CD14-positive monocyte (primary cell): ENCODE data around the gene KIF26B. TPM values are rescaled to one million over a fixed set of nuclear protein-coding genes. Genes with fewer than 3 reads are reported as not detected.
A peak's percentile ranks its signal among the peaks of the same experiment; 100 is the strongest.

Experiments used
- DNase-seq, 3 donors: peaks; one replicate each; pipeline ENCODE4 v3.0.0-alpha.2; 2011 to 2022
- H2AFZ ChIP-seq: 2 replicates; pipeline ENCODE4 v1.6.0; 2012; ENCODE audit warnings: mild to moderate bottlenecking, low read depth, low read length, inconsistent platforms; ENCODE audit not compliant: insufficient read depth, poor library complexity, severe bottlenecking
- H3K27ac ChIP-seq, 2 donors: 1 replicate in 1 of 2; 2 replicates in 1 of 2; pipeline ENCODE4 v1.5.1; 2012 to 2013; ENCODE audit warnings: low read length in 2 of 2, control low read depth in 1 of 2, inconsistent platforms in 1 of 2, low read depth in 1 of 2, mild to moderate bottlenecking in 1 of 2
- H3K27me3 ChIP-seq, 2 donors: one replicate each; pipeline versions ENCODE4 v1.6.0 to v1.6.1; 2011 to 2013; ENCODE audit warnings: low read length in 2 of 2; ENCODE audit not compliant: control insufficient read depth in 2 of 2, insufficient read depth in 2 of 2
- H3K36me3 ChIP-seq, 2 donors: replicated peaks in 1 of 2; 1 replicate in 1 of 2; 2 replicates in 1 of 2; pipeline versions ENCODE4 v1.5.1 to v1.6.1; 2012 to 2013; ENCODE audit warnings: low read length in 2 of 2, control low read depth in 1 of 2, inconsistent platforms in 1 of 2, mild to moderate bottlenecking in 1 of 2; ENCODE audit not compliant: insufficient read depth in 2 of 2, control insufficient read depth in 1 of 2
- H3K4me1 ChIP-seq, 2 donors: 1 replicate in 1 of 2; 2 replicates in 1 of 2; pipeline versions ENCODE4 v1.5.1 to v1.6.1; 2012 to 2013; ENCODE audit warnings: low read length in 2 of 2, control low read depth in 1 of 2, inconsistent platforms in 1 of 2, mild to moderate bottlenecking in 1 of 2, moderate library complexity in 1 of 2; ENCODE audit not compliant: insufficient read depth in 2 of 2, control insufficient read depth in 1 of 2
- H3K4me2 ChIP-seq: replicated peaks from 2 replicates; pipeline ENCODE3; 2012; ENCODE audit warnings: low read length, moderate library complexity, mild to moderate bottlenecking; ENCODE audit not compliant: poor library complexity, severe bottlenecking; ENCODE audit errors: extremely low read depth
- H3K4me3 ChIP-seq, 3 experiments: fragments of 200-600 bp in 1 of 3; sonication (generic) in 1 of 3; replicated peaks in 1 of 3; 1 replicate in 2 of 3; 2 replicates in 1 of 3; pipeline ENCODE4 v1.5.1; 2011 to 2013; ENCODE audit warnings: low read length in 3 of 3, mild to moderate bottlenecking in 3 of 3, control low read depth in 2 of 3, low read depth in 2 of 3, inconsistent platforms in 1 of 3, moderate library complexity in 1 of 3
- H3K79me2 ChIP-seq: 2 replicates; pipeline ENCODE4 v1.6.0; 2012; ENCODE audit warnings: mild to moderate bottlenecking, control low read depth, inconsistent platforms, low read length, moderate library complexity; ENCODE audit not compliant: insufficient read depth
- H3K9ac ChIP-seq: 2 replicates; pipeline ENCODE4 v1.6.0; 2017; ENCODE audit warnings: low read length, mild to moderate bottlenecking; ENCODE audit not compliant: insufficient read depth, poor library complexity, severe bottlenecking
- H3K9me3 ChIP-seq, 2 donors: replicated peaks in 1 of 2; 1 replicate in 1 of 2; 2 replicates in 1 of 2; pipeline versions ENCODE4 v1.5.1 to v1.6.1; 2012 to 2013; ENCODE audit warnings: low read length in 2 of 2, control low read depth in 1 of 2; ENCODE audit not compliant: control insufficient read depth in 1 of 2, insufficient read depth in 1 of 2
- H4K20me1 ChIP-seq: 2 replicates; pipeline ENCODE4 v1.6.0; 2012; ENCODE audit warnings: mild to moderate bottlenecking, low read length, control low read depth, moderate library complexity; ENCODE audit not compliant: insufficient read depth
- H3K27ac Mint-ChIP-seq, 7 donors: one replicate each; pipeline ENCODE4 v1.8.0; 2020; ENCODE audit warnings: mild to moderate bottlenecking in 7 of 7, mixed read lengths in 7 of 7, moderate library complexity in 6 of 7, inconsistent platforms in 2 of 7
- H3K27me3 Mint-ChIP-seq, 3 donors: one replicate each; pipeline ENCODE4 v1.8.0; 2021 to 2022; ENCODE audit warnings: low read depth in 3 of 3, mild to moderate bottlenecking in 3 of 3, mixed read lengths in 3 of 3, moderate library complexity in 3 of 3, inconsistent platforms in 1 of 3
- H3K36me3 Mint-ChIP-seq, 2 donors: one replicate each; pipeline ENCODE4 v1.8.0; 2020; ENCODE audit warnings: mixed read lengths in 2 of 2, inconsistent platforms in 1 of 2, mild to moderate bottlenecking in 1 of 2
- H3K4me1 Mint-ChIP-seq: one replicate; pipeline ENCODE4 v1.8.0; 2020; ENCODE audit warnings: mild to moderate bottlenecking, mixed read lengths
- H3K4me3 Mint-ChIP-seq, 2 donors: one replicate each; pipeline ENCODE4 v1.8.0; 2020; ENCODE audit warnings: mild to moderate bottlenecking in 2 of 2, mixed read lengths in 2 of 2, moderate library complexity in 1 of 2
- H3K9me3 Mint-ChIP-seq, 7 donors: one replicate each; pipeline ENCODE4 v1.8.0; 2020 to 2022; ENCODE audit warnings: mixed read lengths in 7 of 7, mild to moderate bottlenecking in 6 of 7, moderate library complexity in 6 of 7, inconsistent platforms in 2 of 7
- WGBS: methylation state at CpG from one replicate; pipeline ENCODE4 v1.1.5; 2013; ENCODE audit warnings: missing lambda C conversion rate; ENCODE audit not compliant: insufficient coverage; 5-methylcytosine and 5-hydroxymethylcytosine counted together
- intact Hi-C, 2 donors: fragments of 100-400 bp; cut with micrococcal nuclease; formaldehyde crosslinking; loops; one replicate each; pipeline versions ENCODE4 v1.15.0 to v1.15.1; 2023
- polyA plus RNA-seq, 3 donors: library from polyadenylated mRNA; depleted of rRNA in 1 of 3; unstranded in 2 of 3; stranded (reverse) in 1 of 3; fragments of 300-500 nt in 2 of 3; fragments of >200 nt in 1 of 3; fragmentation: Illumina TruSeq in 2 of 3; gene quantifications; 1 replicate in 2 of 3; 2 replicates in 1 of 3; pipeline ENCODE4 v1.2.3, GENCODE V29; 2012 to 2021
- TF ChIP-seq, protein P1 (sequence below): fragments of 200-600 bp; IDR thresholded peaks from one replicate; pipeline ENCODE4 v1.8.0; 2022; ENCODE audit warnings: antibody characterized with exemption, mild to moderate bottlenecking

Gene KIF26B
- polyA plus RNA-seq, 3 donors = 0.01 to 0.05 TPM; not detected in 1

DNA sequence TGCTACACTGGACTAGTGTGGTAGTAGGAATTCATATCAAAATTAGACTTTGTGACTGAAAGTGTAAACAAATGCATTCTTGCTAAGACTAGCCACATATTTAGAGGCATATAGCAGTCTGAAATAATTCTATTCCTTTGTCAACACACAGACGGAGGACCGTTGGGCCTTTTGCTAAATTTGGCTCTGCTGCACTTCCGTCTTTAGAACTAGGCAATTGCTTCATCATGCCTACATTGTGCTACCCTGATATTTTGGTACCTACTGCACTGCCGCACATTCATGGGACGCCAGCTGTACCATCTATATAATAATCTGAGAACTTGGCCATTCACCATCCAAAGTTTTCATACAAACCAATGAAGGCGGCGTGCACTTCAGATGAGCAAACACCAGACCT is 346.8 kb downstream of the KIF26B start:
- WGBS = 22% methylated on average over 4 of the region's 7 CpGs
- no peaks in the 10 kb centered on the region for H4K20me1 ChIP-seq

DNA sequence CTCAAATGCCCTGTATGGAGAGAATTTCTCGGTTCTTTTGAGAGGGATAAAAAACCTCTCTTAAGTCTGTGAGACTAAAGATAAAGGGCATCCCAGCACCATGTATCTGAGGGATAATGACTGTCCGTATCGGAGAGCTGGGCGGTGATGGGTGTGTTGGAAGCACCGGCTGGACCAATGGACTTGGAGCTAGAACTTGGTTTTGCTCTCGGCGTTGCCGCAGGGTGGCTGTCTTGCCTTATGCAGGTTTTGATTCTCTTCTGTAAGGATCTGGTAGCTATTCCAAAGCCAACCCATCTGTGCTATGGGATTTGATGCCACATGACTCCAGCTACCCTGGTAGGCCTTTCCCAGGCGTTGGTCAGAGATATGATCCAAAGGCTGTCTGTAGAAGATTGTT is 348.8 kb downstream of the KIF26B start:
- no peaks in the 10 kb centered on the region for H3K27me3 ChIP-seq
- intact Hi-C loops = no loop called here
- no peak overlapping the region for H3K27ac Mint-ChIP-seq
- H3K4me1 ChIP-seq = peaks cover 27 to 30% of the 10 kb centered on the region in 2 donors
- no peaks in the 10 kb centered on the region for H3K36me3 Mint-ChIP-seq
- no peak overlapping the region for H2AFZ ChIP-seq
- H3K9me3 Mint-ChIP-seq = peaks cover 0 to 8% (median 0%) of the 10 kb centered on the region in 7 donors
- no peaks in the 10 kb centered on the region for H3K9me3 ChIP-seq
- H3K4me3 Mint-ChIP-seq = no peak overlapping the region
- H3K4me2 ChIP-seq = no peak overlapping the region
- H3K4me3 ChIP-seq = no peak overlapping the region
- H3K36me3 ChIP-seq = no peaks in the 10 kb centered on the region
- peaks cover 38% of the 10 kb centered on the region for H3K4me1 Mint-ChIP-seq
- no peaks in the 10 kb centered on the region for H4K20me1 ChIP-seq
- no peaks in the 10 kb centered on the region for H3K79me2 ChIP-seq
- H3K27ac ChIP-seq = no peak overlapping the region
- TF ChIP-seq, protein P1, sequence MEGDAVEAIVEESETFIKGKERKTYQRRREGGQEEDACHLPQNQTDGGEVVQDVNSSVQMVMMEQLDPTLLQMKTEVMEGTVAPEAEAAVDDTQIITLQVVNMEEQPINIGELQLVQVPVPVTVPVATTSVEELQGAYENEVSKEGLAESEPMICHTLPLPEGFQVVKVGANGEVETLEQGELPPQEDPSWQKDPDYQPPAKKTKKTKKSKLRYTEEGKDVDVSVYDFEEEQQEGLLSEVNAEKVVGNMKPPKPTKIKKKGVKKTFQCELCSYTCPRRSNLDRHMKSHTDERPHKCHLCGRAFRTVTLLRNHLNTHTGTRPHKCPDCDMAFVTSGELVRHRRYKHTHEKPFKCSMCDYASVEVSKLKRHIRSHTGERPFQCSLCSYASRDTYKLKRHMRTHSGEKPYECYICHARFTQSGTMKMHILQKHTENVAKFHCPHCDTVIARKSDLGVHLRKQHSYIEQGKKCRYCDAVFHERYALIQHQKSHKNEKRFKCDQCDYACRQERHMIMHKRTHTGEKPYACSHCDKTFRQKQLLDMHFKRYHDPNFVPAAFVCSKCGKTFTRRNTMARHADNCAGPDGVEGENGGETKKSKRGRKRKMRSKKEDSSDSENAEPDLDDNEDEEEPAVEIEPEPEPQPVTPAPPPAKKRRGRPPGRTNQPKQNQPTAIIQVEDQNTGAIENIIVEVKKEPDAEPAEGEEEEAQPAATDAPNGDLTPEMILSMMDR = no peak
- DNase-seq = no peak
- peaks cover under 1 to 9% (median 5%) of the 10 kb centered on the region in 3 donors for H3K27me3 Mint-ChIP-seq
- WGBS = 97% methylated on average over 6 of the region's 9 CpGs
- no peak overlapping the region for H3K9ac ChIP-seq

More for the DNA sequence above, 346.8 kb downstream of the KIF26B start:
- Histone ChIP-seq H3K27me3 (no peaks in the 10 kb centered on the region), H3K27ac (peak overlapping the region in 1 of 2 donors; percentile 43), H3K9me3 (no peaks in the 10 kb centered on the region), H2AFZ (peak overlapping the region; percentile 10), H3K36me3 (no peaks in the 10 kb centered on the region), H3K9ac (no peak overlapping the region), H3K4me2 (peak overlapping the region; percentile 44), H3K79me2 (no peaks in the 10 kb centered on the region), H3K4me1 (peaks cover 27 to 30% of the 10 kb centered on the region in 2 donors), H3K4me3 (peak overlapping the region in 1 of 3 experiments; percentile 33)
- Mint-ChIP-seq H3K27ac (peak overlapping the region in 4 of 7 donors; percentile 20 to 72 (median 45)), H3K9me3 (peaks cover 0 to 5% (median 0%) of the 10 kb centered on the region in 7 donors), H3K36me3 (no peaks in the 10 kb centered on the region), H3K27me3 (peaks cover 1 to 8% (median 3%) of the 10 kb centered on the region in 3 donors), H3K4me3 (no peak overlapping the region), H3K4me1 (peaks cover 36% of the 10 kb centered on the region)
- TF ChIP-seq, protein P1 = no peak
- peak; percentile 18 to 46 (median 19) for DNase-seq
- intact Hi-C loops = no loop called here
